Stimulated activated naive B cell treated with anti-CD40 and anti-IgM and Interleukin-4, amounts not matched to agents 10 μg/mL and 1 μg/mL and 100 μg/mL, for 72 hours (primary cell): ENCODE measurements around the gene EMC9.
"Not testable (repeated sequence)": the region's sequence is repeated elsewhere in the genome, so short reads cannot be mapped to it uniquely, and the experiment has no call there.

ENCODE experiments used
- ATAC-seq, 2 donors: fragments of 150-1000 bp; cut with Tn5 transposase; replicated peaks; 2 replicates each; pipeline ENCODE4 v1.10.0; 2021; ENCODE audit warnings: moderate library complexity in 1 of 2
- DNase-seq: peaks from one replicate; pipeline ENCODE4 v3.0.0; 2021
- H3K27ac Mint-ChIP-seq: one replicate; pipeline ENCODE4 v1.8.0; 2022; ENCODE audit warnings: mild to moderate bottlenecking, mixed read lengths
- H3K27me3 Mint-ChIP-seq, 2 donors: one replicate each; pipeline ENCODE4 v1.8.0; 2022; ENCODE audit warnings: mixed read lengths in 2 of 2
- H3K36me3 Mint-ChIP-seq, 2 donors: one replicate each; pipeline ENCODE4 v1.8.0; 2022; ENCODE audit warnings: mixed read lengths in 2 of 2, mild to moderate bottlenecking in 1 of 2
- H3K4me1 Mint-ChIP-seq, 2 donors: one replicate each; pipeline ENCODE4 v1.8.0; 2022; ENCODE audit warnings: mixed read lengths in 2 of 2, mild to moderate bottlenecking in 1 of 2
- H3K4me3 Mint-ChIP-seq, 2 donors: one replicate each; pipeline ENCODE4 v1.8.0; 2022; ENCODE audit warnings: mild to moderate bottlenecking in 2 of 2, mixed read lengths in 2 of 2, moderate library complexity in 1 of 2
- H3K9me3 Mint-ChIP-seq, 2 donors: one replicate each; pipeline ENCODE4 v1.8.0; 2022; ENCODE audit warnings: mixed read lengths in 2 of 2, mild to moderate bottlenecking in 1 of 2

Gene EMC9

GRCh38 chr14:24105609-24106239 lies 35.7 kb downstream of the EMC9 start:
- H3K27ac Mint-ChIP-seq, H3K9me3 Mint-ChIP-seq, H3K4me3 Mint-ChIP-seq, DNase-seq, ATAC-seq, H3K27me3 Mint-ChIP-seq: not testable (repeated sequence)
- Mint-ChIP-seq H3K4me1 (peaks cover 10 to 18% of the 10 kb centered on the region in 2 donors), H3K36me3 (peaks cover 15 to 37% of the 10 kb centered on the region in 2 donors)

GRCh38 chr14:24103451-24103850 lies 37.9 kb downstream of the EMC9 start:
- Mint-ChIP-seq H3K4me1 (peaks cover 9 to 14% of the 10 kb centered on the region in 2 donors), H3K4me3 (no peak overlapping the region), H3K36me3 (peaks cover 25 to 50% of the 10 kb centered on the region in 2 donors), H3K27ac (no peak overlapping the region), H3K9me3 (peaks cover 0 to 4% of the 10 kb centered on the region in 2 donors), H3K27me3 (no peaks in the 10 kb centered on the region)
- DNase-seq = no peak
- no peak for ATAC-seq

- Mint-ChIP-seq H3K36me3 (peaks cover 29 to 54% of the 10 kb centered on the region in 2 donors), H3K4me3 (no peak overlapping the region), H3K27ac (no peak overlapping the region), H3K9me3 (peaks cover 0 to 4% of the 10 kb centered on the region in 2 donors), H3K27me3 (no peaks in the 10 kb centered on the region), H3K4me1 (peaks cover 9 to 12% of the 10 kb centered on the region in 2 donors)
- no peak for DNase-seq
- no peak for ATAC-seq
Measured at GRCh38 chr14:24102357-24103048, 38.9 kb downstream of the EMC9 start.

- no peak overlapping the region for H3K4me3 Mint-ChIP-seq
- H3K36me3 Mint-ChIP-seq = peaks cover 35 to 62% of the 10 kb centered on the region in 2 donors
Measured at GRCh38 chr14:24100982-24101494, 40.4 kb downstream of the EMC9 start.

GRCh38 chr14:24100197-24100981 lies 41.0 kb downstream of the EMC9 start:
- Mint-ChIP-seq H3K27ac (peak overlapping the region; percentile 78), H3K4me3 (no peak overlapping the region), H3K27me3 (no peaks in the 10 kb centered on the region), H3K4me1 (peaks cover 15 to 20% of the 10 kb centered on the region in 2 donors), H3K9me3 (peaks cover 0 to 4% of the 10 kb centered on the region in 2 donors), H3K36me3 (peaks cover 37 to 66% of the 10 kb centered on the region in 2 donors)
- DNase-seq (no peak), ATAC-seq (no peak)

More at GRCh38 chr14:24100982-24101494, 40.4 kb downstream of the EMC9 start:
- Mint-ChIP-seq H3K27ac (peak overlapping the region; percentile 78), H3K9me3 (peaks cover 0 to 4% of the 10 kb centered on the region in 2 donors), H3K27me3 (no peaks in the 10 kb centered on the region), H3K4me1 (peaks cover 13 to 17% of the 10 kb centered on the region in 2 donors)
- DNase-seq (no peak), ATAC-seq (no peak)

GRCh38 chr14:24098927-24099813 lies 42.2 kb downstream of the EMC9 start:
- Mint-ChIP-seq H3K4me3 (no peak overlapping the region), H3K36me3 (peaks cover 39 to 67% of the 10 kb centered on the region in 2 donors), H3K4me1 (peaks cover 17 to 30% of the 10 kb centered on the region in 2 donors), H3K9me3 (no peaks in the 10 kb centered on the region), H3K27me3 (no peaks in the 10 kb centered on the region), H3K27ac (peak overlapping the region; percentile 81)
- ATAC-seq (no peak), DNase-seq (no peak)

GRCh38 chr14:24098229-24098926 lies 43.0 kb downstream of the EMC9 start:
- Mint-ChIP-seq H3K4me3 (no peak overlapping the region), H3K27ac (peak overlapping the region; percentile 81)

GRCh38 chr14:24096545-24097181 lies 44.7 kb downstream of the EMC9 start:
- H3K4me1 Mint-ChIP-seq = peaks cover 28 to 37% of the 10 kb centered on the region in 2 donors
- H3K27me3 Mint-ChIP-seq = no peaks in the 10 kb centered on the region
- peaks cover 28 to 48% of the 10 kb centered on the region in 2 donors for H3K36me3 Mint-ChIP-seq
- H3K27ac Mint-ChIP-seq = peak overlapping the region; percentile 85
- peak overlapping the region; percentile 32 to 41 for H3K4me3 Mint-ChIP-seq
- DNase-seq (no peak), ATAC-seq (no peak)
- H3K9me3 Mint-ChIP-seq = no peaks in the 10 kb centered on the region

More at GRCh38 chr14:24098229-24098926, 43.0 kb downstream of the EMC9 start:
- H3K9me3 Mint-ChIP-seq = no peaks in the 10 kb centered on the region
- peaks cover 37 to 59% of the 10 kb centered on the region in 2 donors for H3K36me3 Mint-ChIP-seq
- H3K4me1 Mint-ChIP-seq = peaks cover 21 to 35% of the 10 kb centered on the region in 2 donors
- ATAC-seq (no peak), DNase-seq (no peak)
- H3K27me3 Mint-ChIP-seq = no peaks in the 10 kb centered on the region

GRCh38 chr14:24095271-24096068 lies 45.9 kb downstream of the EMC9 start:
- ATAC-seq (peak; percentile 84 to 85), DNase-seq (peak; percentile 90)
- Mint-ChIP-seq H3K27me3 (no peaks in the 10 kb centered on the region), H3K27ac (peak overlapping the region; percentile 99), H3K9me3 (no peaks in the 10 kb centered on the region), H3K36me3 (peaks cover 22 to 38% of the 10 kb centered on the region in 2 donors), H3K4me1 (peaks cover 29 to 36% of the 10 kb centered on the region in 2 donors), H3K4me3 (peak overlapping the region; percentile 95 to 99)

GRCh38 chr14:24094841-24095270 lies 46.5 kb downstream of the EMC9 start:
- Mint-ChIP-seq H3K4me3 (peak overlapping the region; percentile 95 to 99), H3K27ac (peak overlapping the region; percentile 99), H3K4me1 (peaks cover 30 to 37% of the 10 kb centered on the region in 2 donors), H3K9me3 (no peaks in the 10 kb centered on the region), H3K36me3 (peaks cover 19 to 34% of the 10 kb centered on the region in 2 donors), H3K27me3 (no peaks in the 10 kb centered on the region)
- DNase-seq (no peak), ATAC-seq (peak; percentile 8 to 10)

- Mint-ChIP-seq H3K36me3 (peaks cover 14 to 27% of the 10 kb centered on the region in 2 donors), H3K4me1 (peaks cover 27 to 41% of the 10 kb centered on the region in 2 donors), H3K27ac (peak within 1 kb of the TSS; percentile 99), H3K9me3 (no peaks in the 10 kb centered on the region), H3K4me3 (peak within 1 kb of the TSS; percentile 95 to 99), H3K27me3 (no peaks in the 10 kb centered on the region)
- peak; percentile 73 for DNase-seq
- peak; percentile 54 to 65 for ATAC-seq
Measured at GRCh38 chr14:24093901-24094840, 47.2 kb downstream of the EMC9 start, which contains the start of gene PCK2. Gene PCK2 (plus strand): TSS chr14:24094311. CDS start chr14:24094406, 95 bp downstream.
